Mammary epithelial cell (primary cell): ENCODE data around the gene CD300LB.

Experiments
- CTCF ChIP-seq, 2 donors: IDR thresholded peaks in 1 of 2; conservative IDR thresholded peaks in 1 of 2; 2 replicates each; pipeline ENCODE4 v1.5.1; 2011 to 2012; ENCODE audit warnings: inconsistent platforms in 2 of 2, low read length in 2 of 2, mild to moderate bottlenecking in 2 of 2, control low read depth in 1 of 2, low read depth in 1 of 2; ENCODE audit not compliant: insufficient read depth in 1 of 2; ENCODE audit errors: extremely low read depth in 1 of 2
- EZH2 ChIP-seq: IDR thresholded peaks from 2 replicates; pipeline ENCODE4 v1.6.1; 2012; ENCODE audit warnings: low read length, inconsistent platforms, borderline replicate concordance

GRCh38 chr17:74531231-74531761 lies at the start of gene CD300LB:
- TF ChIP-seq CTCF (conservative IDR thresholded peaks at IDR 0.05 in 1 of 2, IDR thresholded peaks at IDR 0.05 in 1 of 2; ENCODE audit: extremely low read depth in 1 of 2, insufficient read depth in 1 of 2, low read depth in 1 of 2, low read length in 2 of 2): no peak
- no peak for TF ChIP-seq EZH2
